Measurements from ENCODE around the gene STARD5.
"Not testable (repeated sequence)": the region's sequence is repeated elsewhere in the genome, so short reads cannot be mapped to it uniquely, and the experiment has no call there.

Gene STARD5

DNA sequence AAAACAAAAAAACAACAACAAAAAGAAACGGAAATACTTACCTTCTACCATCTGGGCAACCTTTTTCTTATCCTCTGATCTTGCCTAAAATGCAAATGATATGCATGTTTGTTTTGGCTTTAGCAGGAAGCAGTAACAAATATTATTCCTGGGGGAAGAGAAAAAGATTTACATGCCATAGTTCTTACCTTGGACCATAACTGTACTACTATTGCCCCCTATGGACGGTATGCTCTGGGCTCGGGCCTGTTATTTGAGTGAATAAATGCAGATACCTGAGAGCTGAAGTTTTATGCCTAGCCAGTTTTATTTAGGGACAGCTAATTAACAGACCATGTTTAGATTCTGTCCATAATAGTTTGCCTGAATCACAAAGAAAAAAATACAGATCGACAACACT is 12.6 kb upstream of the STARD5 start:
- no peak for DNase-seq

DNA sequence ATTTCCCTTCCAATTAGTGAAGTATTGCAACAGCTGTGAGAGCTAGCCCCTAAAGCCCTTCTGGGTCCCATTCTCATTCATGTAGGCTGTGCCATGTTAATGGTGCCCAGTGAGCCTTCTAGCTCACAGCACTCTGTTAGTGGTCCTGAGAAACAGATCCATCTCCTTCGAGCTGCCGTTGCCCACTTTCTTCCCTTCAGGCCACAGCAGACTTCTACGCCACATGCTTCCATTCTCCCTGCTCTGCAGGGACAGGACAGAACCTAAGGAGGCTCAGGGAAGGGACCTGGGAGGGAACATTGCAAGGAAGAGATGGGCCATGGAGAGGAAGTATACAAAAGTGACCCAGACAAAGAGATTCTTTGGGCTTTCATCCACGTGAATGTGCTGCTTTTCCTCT is 11.7 kb upstream of the STARD5 start:
- DNase-seq: no peak

DNA sequence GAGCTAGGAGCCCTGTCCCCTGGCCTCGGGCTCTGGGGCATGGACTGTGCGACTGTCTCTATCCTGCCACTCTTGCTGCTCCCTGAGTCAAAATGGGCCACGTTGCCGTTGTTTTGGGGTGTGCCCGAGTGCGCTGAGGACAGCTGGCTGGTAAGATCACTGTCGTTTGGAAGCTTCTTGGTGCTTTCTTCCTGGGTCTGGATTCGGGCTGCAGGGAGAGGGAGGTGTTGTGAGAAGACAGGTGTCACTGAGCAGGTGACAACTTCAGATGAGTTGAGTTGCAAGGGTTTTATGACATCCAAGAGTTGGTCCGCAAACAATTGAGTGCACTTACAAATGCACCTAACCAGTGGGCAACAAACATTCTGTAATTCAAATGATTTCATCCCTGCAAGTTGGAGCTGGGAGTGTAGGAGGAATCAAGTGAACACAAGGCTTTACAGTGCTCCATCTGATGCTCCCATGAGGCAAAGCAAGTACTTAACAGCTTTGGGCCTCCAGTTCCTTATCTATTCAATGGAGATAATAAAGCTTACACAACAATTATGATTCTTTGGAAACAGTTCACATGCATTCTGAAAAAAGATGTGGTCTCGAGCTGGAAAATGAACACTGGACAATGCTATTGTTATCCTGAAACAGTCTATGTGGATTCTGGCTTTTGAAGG is 11.0 kb upstream of the STARD5 start:
- no peak for DNase-seq

DNA sequence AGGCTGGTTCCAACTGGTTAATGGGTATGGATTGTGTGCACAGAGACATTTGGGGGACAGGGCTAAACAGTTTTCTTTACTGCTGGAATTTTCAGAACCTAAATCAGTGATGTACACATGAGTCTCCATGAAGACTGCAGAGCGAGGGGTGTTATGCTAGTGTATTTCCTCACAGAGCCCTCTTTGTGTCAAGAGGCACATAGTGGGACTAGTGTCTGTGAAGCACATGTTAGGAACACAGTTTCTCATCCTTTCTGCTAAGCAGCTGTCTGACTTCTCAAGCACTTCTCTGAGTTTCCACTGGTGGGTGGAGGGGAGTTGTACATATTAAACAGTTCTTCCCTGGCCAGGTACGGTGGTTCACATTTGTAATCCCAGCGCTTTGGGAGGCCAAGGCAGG is 9.4 kb upstream of the STARD5 start:
- DNase-seq: no peak

DNA sequence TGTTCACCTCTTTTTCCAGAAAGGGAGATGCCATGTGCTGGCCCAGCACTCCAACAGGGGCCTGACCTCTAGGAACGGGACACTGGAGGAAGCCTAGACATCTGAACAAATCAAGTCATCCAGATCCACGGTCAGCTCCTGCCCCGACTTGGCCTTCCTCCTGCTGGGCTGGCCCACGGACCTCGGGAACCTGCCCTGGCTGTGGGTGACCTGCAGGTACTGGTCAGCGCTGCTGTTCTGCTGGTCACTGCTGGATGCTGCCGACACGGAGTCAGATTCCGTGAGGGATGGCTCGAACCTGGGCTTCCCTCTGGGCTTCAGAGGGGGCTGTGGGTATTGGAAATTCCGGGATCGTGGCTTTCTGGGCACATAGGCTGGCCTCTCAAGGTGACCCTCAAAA is 8.4 kb upstream of the STARD5 start:
- DNase-seq: no peak

DNA sequence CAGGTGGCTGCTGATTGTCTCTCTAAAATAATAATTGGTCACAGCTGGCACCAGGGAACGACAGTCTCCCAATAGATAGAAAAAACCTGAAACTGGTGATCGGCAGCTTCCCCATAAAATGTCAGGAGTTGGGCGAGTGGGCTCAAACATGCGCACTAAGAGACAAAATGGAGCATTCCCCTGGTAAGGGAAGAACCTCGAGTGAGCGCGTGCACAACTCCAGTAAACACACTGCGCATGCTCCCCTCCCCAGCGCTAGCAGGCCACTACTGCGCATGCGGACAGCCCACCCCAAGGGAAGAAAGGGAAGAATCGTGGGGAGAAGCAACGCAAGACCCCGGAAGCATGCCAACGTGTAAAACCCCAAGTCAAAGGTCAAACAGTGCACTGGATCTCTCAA is 7.7 kb upstream of the STARD5 start:
- no peak for DNase-seq

DNA sequence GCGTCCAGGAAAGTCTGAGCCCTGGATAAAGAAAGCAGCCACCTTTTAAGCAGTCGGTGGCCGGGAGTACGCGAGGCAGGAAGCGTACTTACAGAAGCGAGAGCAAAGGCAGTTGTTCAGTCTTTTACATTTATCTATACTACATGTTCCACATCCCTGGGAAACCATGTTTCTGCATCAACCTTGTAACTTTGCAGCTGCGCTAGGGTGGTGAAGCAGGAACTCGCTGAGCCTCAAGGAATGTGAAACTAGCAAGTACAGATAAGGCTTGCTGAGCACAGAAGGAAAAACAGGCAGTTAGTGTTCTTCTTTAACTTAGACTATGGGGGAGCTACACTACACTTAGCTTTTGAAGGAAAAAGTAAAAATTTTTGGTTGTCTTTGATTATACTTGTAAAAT is 7.2 kb upstream of the STARD5 start:
- not testable (repeated sequence) for DNase-seq

DNA sequence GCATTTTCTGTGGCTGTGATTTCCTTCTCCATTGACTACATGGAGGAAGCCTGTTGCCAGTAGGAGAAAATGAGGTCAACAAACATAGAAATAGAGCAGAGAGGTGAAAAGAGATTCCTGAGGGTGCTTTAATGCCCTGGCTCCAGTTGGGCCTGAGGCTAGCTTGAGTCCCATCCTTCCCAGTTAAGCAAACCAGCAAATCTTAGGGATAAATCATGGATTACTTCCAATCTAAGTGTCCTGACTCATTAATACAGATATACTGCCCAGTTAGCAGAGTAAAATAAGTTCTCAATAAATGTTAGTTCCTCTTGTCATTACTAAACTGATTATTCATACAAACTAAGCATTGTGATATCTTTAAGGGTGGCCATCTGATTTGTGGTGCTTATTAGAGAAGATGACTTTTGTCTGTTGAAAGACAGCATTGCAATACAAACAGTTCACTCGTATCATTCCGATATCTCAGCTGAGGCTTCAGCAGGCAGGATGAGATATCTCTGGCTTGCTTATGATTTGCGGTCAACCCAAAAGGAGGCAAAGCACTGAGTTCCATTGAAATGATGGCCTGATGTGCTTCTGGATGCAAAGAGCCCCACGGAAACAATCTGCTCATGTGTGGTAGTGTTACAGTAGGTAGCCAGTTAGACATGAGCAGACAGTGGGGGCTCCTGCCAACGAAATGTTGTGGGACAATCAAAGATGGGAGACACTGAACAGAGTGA is 6.6 kb upstream of the STARD5 start:
- no peak for DNase-seq

DNA sequence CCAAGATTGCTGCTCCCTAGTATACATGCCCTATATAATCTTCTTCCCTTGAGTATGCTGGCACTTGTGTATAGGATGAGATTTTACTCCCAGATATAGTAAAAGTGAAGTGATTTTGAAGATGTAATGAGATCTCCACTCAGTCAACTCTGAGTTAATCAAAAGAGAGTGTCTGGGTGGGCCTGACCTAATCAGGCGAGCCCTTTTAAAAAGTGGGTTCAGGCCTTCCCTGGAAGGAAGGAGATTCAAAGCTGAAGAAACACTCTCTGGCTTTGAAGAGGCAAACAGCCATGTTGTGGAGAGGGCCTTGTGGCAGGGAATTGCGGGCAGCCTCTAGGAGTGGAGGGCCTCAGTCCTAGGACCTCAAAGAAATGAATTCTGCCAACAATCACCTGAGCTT is 5.5 kb upstream of the STARD5 start:
- DNase-seq: no peak

DNA sequence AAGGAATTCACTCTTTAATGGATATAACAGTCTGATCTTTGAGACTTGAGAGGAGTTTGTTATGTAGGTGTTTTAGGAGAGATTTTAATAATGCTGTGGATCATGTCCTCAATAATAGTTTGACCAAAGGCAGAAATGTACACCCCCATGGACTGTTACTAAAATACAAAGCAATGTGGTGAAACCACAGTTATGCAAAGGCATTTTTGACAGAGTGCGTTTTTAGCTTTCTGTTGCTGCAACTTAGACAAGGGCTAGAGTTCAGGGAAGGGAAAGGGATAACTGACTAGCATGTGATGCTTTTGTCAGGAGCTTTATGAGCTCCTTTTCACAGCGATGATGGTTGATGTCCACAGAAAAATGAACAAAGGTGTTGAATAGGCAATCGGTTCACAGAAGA is 3.6 kb upstream of the STARD5 start:
- no peak for DNase-seq

DNA sequence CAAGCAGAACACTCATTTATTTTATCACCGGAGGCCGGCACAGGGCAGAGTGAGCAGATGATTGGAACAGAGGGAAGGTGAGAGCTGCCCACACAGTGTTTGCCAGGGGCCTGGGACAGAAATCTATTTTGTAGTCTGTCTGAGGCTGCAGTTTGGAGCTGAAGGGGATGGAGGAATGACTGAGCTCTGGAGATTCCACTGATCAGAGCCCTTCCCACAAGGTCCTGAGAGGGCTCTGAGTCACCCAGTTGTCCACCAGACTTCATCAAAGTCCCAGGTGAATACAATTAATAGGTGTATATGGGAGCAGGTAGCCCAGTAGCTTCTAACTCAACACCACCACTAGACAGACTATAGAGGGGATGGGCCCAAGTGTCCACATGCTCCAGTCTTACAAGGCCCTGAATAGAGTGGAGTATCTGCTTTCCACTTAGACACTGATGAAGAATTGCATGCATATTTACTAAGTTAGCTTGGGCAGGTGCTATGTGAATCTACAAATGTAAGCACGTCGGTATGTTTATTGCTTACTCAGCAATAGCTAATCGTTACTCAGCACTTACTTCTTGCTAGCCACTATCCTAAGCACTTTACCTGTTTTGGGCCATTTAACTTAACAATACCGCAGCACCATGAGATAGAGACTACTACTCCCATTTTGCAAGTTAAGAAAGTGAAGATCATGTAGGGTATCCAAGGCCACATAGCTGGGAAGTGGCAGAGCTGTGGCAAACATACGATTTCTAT is 2.7 kb upstream of the STARD5 start:
- no peak for DNase-seq

DNA sequence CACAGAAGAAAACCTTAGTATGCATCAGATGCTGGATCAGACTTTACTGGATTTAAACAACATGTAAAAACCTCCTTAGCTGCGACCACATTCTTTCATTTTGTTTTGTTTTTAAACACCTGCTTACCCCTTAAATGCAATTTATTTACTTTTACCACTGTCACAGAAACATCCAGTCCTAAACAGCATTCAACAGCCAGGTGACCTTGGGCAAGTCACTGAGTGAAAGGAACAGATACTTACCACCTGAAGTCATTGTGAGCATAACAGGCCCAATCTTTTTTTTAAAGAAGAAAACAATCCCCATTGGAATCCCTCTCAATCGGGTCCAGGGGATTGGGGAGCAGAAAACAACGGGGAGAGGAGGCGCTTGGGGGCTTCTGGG is 390 bp downstream of the STARD5 start:
- no peak for DNase-seq

DNA sequence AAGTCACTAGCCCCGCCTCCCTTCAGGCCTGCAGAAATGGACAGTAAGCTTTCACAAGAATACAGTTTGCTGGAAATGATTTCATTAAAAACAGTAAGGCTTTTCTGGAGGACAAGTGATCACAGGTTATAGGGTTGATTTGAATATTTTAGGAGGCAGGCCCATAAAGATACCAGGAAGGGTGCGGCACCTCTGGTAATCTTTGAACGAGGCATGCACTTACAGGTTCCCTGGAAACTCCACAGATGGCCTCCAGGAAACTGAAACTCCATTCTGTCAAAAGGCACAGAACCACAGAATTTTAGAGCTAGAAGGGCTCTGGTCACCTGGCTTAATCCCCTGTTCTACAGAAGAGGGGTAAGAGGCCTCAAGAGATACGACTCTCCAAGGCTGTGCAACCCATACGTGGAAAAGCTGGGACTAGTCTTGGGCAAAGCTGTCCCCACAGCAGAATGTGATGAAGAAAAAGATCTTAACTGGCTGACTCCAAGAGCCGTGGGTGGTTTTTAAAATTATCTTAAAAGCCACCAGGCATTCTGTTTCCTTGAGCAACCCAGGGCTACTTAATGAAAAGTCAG is 1.2 kb downstream of the STARD5 start:
- DNase-seq: no peak

DNA sequence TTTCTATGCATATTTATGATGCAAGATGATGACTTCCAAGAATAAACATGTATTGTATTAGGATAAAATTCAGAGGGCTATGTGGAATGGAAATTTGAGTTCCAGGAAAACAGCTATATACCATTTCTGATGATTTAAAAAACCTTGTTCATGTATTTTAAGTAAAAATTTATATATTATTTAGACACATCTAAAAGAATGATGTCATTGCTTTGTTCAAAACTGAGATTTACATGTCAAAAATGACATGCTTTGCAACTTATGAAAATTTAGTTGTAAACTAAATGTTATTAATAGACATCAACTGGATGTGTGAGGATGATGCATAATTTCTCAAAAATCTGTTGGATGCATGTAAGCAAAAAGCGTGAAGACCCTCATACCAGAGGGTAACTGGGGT is 2.3 kb downstream of the STARD5 start:
- no peak for DNase-seq

DNA sequence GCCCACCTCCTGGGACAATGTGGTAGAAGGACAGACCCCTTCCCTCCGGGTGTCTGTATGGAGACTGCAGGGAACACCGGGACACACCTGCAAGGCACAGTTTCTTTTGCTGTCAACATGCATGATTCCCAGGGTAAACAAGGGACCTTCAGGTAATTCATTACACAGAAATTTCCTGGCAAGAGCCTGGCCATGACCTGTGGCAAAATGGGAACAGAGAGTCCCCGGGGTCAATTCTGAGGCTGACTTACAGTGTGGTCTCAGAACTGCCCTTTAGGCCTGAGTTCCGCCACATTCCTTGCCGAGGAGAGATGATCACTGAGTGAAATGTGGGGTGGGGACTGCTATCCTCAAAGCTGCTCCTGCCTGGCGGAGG is 6.3 kb downstream of the STARD5 start:
- no peak for DNase-seq

DNA sequence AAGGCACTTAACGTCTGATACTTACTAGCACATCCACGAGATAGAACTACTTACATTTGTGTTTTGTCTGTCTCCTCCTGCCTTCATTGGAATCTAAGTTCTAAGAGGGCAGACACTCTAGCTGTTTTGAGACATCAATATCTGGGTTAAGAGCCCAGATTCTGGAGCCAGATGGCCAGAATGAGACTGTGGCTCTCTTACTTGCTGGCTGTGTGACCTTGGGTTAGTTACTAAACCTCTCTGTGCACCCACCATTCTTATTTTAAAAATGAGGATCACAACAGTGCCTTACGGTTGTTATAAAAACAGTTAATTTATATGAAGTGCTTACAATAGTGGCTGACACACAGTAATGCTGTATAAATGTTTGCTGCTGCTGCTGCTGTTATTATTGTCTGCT is 7.7 kb downstream of the STARD5 start:
- DNase-seq: no peak

DNA sequence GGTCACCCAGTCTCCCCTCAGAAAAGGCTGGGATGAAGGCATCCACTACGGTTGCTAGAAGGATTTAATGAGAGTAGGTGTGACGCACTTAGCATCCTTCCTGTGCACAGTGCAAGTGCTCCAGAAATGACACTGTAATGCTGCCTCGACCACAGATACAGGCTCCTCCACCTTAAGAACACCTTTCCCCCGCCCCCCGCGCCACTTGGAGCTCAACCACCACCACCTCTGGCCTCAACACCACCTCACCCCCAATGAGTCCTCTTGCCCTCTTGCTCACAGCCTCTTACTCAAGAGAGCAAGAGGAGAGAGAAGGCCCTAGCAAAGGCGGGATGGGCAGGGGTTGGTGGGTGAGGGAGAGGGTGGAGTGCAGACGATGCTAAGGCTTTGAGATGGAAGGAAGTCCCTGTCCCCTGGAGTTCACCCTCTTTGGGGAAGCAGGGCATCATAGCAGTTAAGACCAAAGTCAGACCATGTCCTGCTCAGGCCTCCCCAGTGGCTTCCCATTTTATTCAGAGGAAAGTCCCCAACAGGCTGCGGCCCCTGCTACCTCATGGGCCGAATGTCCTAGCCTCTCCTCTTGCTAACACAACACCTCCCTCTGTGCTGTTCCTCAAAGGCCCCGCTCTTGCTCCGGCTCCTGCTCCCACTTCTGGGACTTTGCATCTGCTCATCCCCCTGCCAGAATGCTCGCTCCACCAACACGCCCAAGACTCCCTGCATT is 8.3 kb downstream of the STARD5 start:
- no peak for DNase-seq

DNA sequence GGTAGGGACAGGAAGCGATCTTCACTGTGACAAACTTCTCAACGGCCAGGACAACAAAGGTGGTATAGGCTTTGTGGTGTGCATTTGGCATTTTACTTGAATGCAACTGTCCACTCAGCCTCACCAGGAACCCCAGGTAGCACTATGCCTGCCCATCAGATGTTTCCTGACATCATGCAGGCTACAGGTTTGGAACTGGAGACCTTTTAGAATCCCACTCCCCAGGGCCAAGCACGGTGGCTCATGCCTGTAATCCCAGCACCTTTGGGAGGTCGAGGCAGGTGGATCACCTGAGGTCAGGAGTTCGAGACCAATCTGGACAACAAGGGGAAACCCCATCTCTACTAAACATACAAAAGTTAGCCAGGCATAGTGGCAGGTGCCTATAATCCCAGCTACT is 9.6 kb downstream of the STARD5 start:
- DNase-seq: no peak

DNA sequence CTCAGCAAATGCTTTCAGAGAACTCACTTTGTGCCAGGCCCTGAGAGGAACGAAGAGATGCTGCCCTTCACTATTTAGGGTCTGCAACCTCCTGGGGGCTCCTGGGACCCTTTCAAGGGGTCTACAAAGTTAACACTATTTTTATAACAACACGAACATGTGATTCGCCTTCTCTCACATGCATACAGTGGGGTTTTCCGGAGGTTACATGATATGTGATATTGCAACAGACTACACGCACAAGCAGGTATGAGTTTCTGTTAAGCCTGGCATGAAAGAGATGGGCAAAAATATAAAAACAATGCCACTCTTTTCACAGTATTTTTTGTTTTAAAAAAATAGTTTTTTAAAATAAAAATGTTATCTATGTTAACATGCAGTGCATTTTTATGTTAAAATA is 10.3 kb downstream of the STARD5 start:
- DNase-seq: no peak

DNA sequence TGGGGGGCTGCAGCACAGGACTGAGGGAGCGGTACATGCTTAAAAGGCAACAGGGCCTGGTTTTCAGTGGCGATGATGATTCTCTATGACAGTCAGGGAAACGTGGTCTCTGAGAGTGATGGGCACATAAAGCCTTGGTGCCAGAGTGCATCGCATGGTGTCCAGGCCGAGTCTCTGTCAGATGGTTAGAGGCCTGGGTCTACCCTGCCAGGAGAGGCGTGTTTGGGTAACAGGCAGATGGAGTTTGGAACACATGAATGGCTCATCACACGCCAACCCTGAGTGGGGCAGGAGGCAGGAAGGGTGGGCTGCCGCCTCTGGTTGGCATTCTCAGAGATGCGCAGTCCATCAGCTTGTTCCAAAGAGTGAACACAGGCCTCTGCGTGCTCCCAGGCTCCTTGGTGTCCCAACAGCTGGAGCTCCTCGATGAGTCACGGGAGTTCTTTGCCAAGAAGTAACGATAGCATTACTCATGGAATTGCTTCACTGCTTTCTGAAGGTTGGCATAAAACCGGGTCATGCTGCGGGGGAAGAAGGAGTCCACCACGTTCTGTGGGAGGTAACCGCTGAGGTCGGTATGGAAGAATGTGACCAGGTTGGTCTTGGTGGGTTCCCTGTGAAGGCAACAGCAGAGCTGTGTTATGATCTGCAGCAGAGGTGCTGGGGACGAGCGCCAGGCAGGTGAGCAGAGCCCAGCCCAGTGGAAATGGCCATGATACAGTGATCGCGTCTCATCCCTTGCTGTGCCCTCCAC is 11.0 kb downstream of the STARD5 start:
- DNase-seq: no peak

DNA sequence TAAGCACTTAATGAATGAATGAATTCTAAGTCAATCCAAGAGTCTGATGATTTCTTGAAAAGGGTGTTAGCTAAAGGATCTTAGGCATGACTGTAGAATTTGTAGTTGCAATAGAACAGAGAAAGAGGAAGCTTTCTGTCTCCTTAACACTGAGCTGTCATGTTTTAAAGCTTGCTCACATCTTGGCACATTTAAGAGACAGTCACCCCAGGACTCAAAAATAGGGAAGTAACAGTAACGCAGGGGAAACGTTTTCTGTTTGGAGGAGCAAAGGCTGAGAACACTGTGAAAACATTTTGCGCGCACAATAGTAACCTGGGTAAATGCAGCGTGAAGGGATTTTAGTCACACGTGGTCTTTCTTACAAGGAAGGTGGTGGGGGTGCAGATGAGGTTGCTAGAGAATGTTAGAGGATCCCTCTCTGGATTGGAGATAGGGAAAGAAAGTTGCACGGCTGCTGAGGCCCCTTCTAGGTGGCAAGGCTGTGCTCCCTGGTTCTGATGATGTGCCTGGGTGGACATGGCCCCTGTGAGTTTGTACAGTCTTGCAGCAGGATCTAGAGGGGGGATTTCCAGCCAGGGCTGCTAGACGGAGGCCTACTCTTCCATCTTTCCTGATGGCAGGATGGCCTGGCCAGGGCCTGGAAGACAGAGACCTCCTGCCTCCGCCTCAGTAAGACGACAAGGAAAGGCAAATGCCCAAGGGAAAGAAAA is 12.0 kb downstream of the STARD5 start:
- DNase-seq: peak; percentile 76

DNA sequence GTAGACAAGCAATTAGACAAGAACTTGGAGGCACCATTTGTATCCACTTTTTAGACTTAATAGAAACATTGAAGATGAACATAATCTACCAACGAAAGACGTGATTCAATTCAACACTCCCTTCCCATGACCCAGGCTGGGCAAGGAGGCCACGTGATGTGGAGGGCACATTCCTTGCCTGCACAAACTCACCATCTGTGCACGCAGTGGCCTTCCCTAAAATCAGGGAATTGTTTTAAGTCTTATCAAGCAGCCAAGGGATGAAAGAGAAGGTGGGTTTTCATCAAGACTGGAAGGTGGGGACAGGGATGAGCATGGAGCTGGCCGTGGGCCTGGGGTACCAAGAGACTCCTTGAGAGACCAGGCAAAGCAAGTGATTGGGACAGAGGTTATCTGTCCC is 13.5 kb downstream of the STARD5 start:
- DNase-seq: no peak

Measured in GDM1 (cell line).